K562 (cell line): Measurements from ENCODE around the gene LIN9. TPM values are rescaled to one million over a fixed set of nuclear protein-coding genes. Genes with fewer than 3 reads are reported as not detected.
"Not testable (repeated sequence)": the region's sequence is repeated elsewhere in the genome, so short reads cannot be mapped to it uniquely, and the experiment has no call there.

Experiments
- ATAC-seq: fragments of 200-7000 bp; cut with Tn5 transposase; 3 replicates; pipeline ENCODE4 v1.9.1; 2020; ENCODE audit warnings: moderate library complexity
- BruUV-seq: library from RNA; stranded (reverse); fragments of 400-500 nt; replicated peaks from 2 replicates; lab custom pipeline; 2021; lab: Mats Ljungman, UMichigan
- CTCF ChIA-PET: fragments of 300-600 bp; formaldehyde crosslinking; extraction: SDS; loops from one replicate; lab custom pipeline; 2021; ENCODE audit warnings: low intra/inter-chr PET ratio; lab: Yijun Ruan, JAX
- POLR2A ChIA-PET: fragments of 300-600, 350-650 bp; sonication (Branson Sonifier 250); formaldehyde crosslinking; extraction: SDS; loops from one replicate; lab custom pipeline; 2021; ENCODE audit warnings: antibody characterized with exemption, inconsistent platforms; lab: Yijun Ruan, JAX
- DNase-seq, 4 experiments: peaks; one replicate each; pipeline versions ENCODE4 v3.0.0 to v3.0.0-alpha.2; 2011 to 2018; ENCODE audit warnings: low spot score in 3 of 4, mixed read lengths in 3 of 4; ENCODE audit errors: extremely low read depth in 1 of 4
- FAIRE-seq: peaks from 2 replicates; lab custom pipeline; 2011; peaks lifted over from hg19 to GRCh38; lab: Jason Lieb, UNC
- H2AFZ ChIP-seq: 2 replicates; pipeline ENCODE4 v1.6.0; 2011; ENCODE audit warnings: low read depth, low read length, control low read depth, inconsistent platforms
- H3K27ac ChIP-seq: fragments of 200-600 bp; 3 replicates; pipeline ENCODE4 v1.8.0; 2011; ENCODE audit warnings: low read depth, mild to moderate bottlenecking, control low read depth, inconsistent platforms, low read length, moderate library complexity, mixed read lengths; ENCODE audit errors: extremely low read depth
- H3K27me3 ChIP-seq, 2 experiments: fragments of 300-600 bp in 1 of 2; 2 replicates in 1 of 2; 3 replicates in 1 of 2; pipeline versions ENCODE4 v1.6.0 to v1.8.0; 2011; ENCODE audit warnings: inconsistent platforms in 2 of 2, low read length in 2 of 2, mild to moderate bottlenecking in 1 of 2, mixed read lengths in 1 of 2, moderate library complexity in 1 of 2; ENCODE audit not compliant: control insufficient read depth in 2 of 2, insufficient read depth in 2 of 2
- H3K36me3 ChIP-seq: fragments of 300-600 bp; 3 replicates; pipeline ENCODE4 v1.8.0; 2011; ENCODE audit warnings: mild to moderate bottlenecking, low read length, inconsistent platforms; ENCODE audit not compliant: control insufficient read depth, insufficient read depth
- H3K4me1 ChIP-seq, 2 experiments: fragments of 200-600 bp in 1 of 2; replicated peaks in 1 of 2; 2 replicates in 1 of 2; 3 replicates in 1 of 2; pipeline versions ENCODE4 v1.5.1 to v1.8.0; 2011; ENCODE audit warnings: inconsistent platforms in 2 of 2, low read length in 2 of 2, mild to moderate bottlenecking in 1 of 2, mixed read lengths in 1 of 2, moderate library complexity in 1 of 2; ENCODE audit not compliant: control insufficient read depth in 2 of 2, insufficient read depth in 2 of 2
- H3K4me2 ChIP-seq: 2 replicates; pipeline ENCODE4 v1.6.1; 2011; ENCODE audit warnings: low read length, control low read depth, inconsistent platforms, mixed read lengths; ENCODE audit not compliant: insufficient read depth
- H3K4me3 ChIP-seq: fragments of 200-600 bp; sonication (generic), shearing (Covaris generic); 2 replicates; pipeline ENCODE4 v1.5.1; 2016; ENCODE audit warnings: control low read depth, inconsistent platforms
- H3K79me2 ChIP-seq: fragments of 200-600 bp; 3 replicates; pipeline ENCODE4 v1.8.0; 2011; ENCODE audit warnings: low read length, inconsistent platforms; ENCODE audit not compliant: control insufficient read depth, insufficient read depth
- H3K9ac ChIP-seq, 2 experiments: 2 replicates each; pipeline versions ENCODE4 v1.6.0 to v1.6.1; 2011; ENCODE audit warnings: low read depth in 2 of 2, low read length in 2 of 2, control low read depth in 1 of 2, inconsistent platforms in 1 of 2, mild to moderate bottlenecking in 1 of 2, mixed read lengths in 1 of 2; ENCODE audit not compliant: insufficient read depth in 1 of 2
- H3K9me1 ChIP-seq: one replicate; pipeline ENCODE4 v1.6.0; 2011; ENCODE audit warnings: inconsistent platforms, mild to moderate bottlenecking, low read length, moderate library complexity; ENCODE audit not compliant: control insufficient read depth, insufficient read depth
- H3K9me3 ChIP-seq: replicated peaks from 2 replicates; pipeline ENCODE4 v1.5.1; 2011; ENCODE audit warnings: low read depth, low read length, inconsistent platforms; ENCODE audit not compliant: control insufficient read depth, insufficient read depth
- H4K20me1 ChIP-seq: replicated peaks from 2 replicates; pipeline ENCODE4 v1.6.1; 2011; ENCODE audit warnings: low read length, inconsistent platforms, mixed read lengths; ENCODE audit not compliant: control insufficient read depth, insufficient read depth
- CBX3 ChIP-seq, 2 experiments: IDR thresholded peaks; 1 replicate in 1 of 2; 2 replicates in 1 of 2; pipeline ENCODE4 v1.6.1; 2012; ENCODE audit warnings: inconsistent platforms in 2 of 2, low read length in 2 of 2, borderline replicate concordance in 1 of 2, control low read depth in 1 of 2
- CEBPZ ChIP-seq: fragments of 150-350 bp; IDR thresholded peaks from 2 replicates; pipeline ENCODE4 v1.6.1; 2014; ENCODE audit warnings: low read depth, mild to moderate bottlenecking, low read length, borderline replicate concordance
- TRIM24 ChIP-seq, 2 experiments: fragments of 450-650 bp; IDR thresholded peaks; 2 replicates each; pipeline ENCODE4 v1.6.1; 2016
- TRIM28 ChIP-seq: fragments of 450-650 bp; IDR thresholded peaks from 2 replicates; pipeline ENCODE4 v1.6.1; 2017
- ZFP36 ChIP-seq: fragments of 150-350 bp; IDR thresholded peaks from 2 replicates; pipeline ENCODE4 v1.6.1; 2018; ENCODE audit warnings: low read length, low read depth; ENCODE audit not compliant: partially characterized antibody
- ZNF280A ChIP-seq: fragments of 450-650 bp; IDR thresholded peaks from 2 replicates; pipeline ENCODE4 v1.6.1; 2018; ENCODE audit warnings: mild to moderate bottlenecking, low read depth; ENCODE audit not compliant: partially characterized antibody
- ZNF431 ChIP-seq: sonication (generic); formaldehyde crosslinking; IDR thresholded peaks from 2 replicates; pipeline ENCODE4 v1.8.0; 2022; ENCODE audit warnings: mild to moderate bottlenecking, missing genetic modification reagents
- WGBS: fragments of 100-300 bp; shearing (Covaris generic); methylation state at CpG from one replicate; pipeline ENCODE4 v1.1.6; 2016; ENCODE audit warnings: low coverage, mixed read lengths; ENCODE audit not compliant: insufficient coverage; ENCODE audit errors: missing lambda C conversion rate; 5-methylcytosine and 5-hydroxymethylcytosine counted together
- in situ Hi-C: fragments of 300-500 bp; cut with MboI; formaldehyde crosslinking; loops from 4 replicates; pipeline ENCODE4 v1.15.0; 2018; ENCODE audit warnings: inconsistent platforms, mixed read lengths
- intact Hi-C: fragments of 100-400 bp; cut with micrococcal nuclease; formaldehyde crosslinking; loops from 2 replicates; pipeline ENCODE4 v1.14.2; 2022
- polyA plus RNA-seq, 8 experiments: library from polyadenylated mRNA; depleted of rRNA in 4 of 8; stranded (reverse) in 5 of 8; unstranded in 3 of 8; fragments of >200 nt; fragmentation: Nextera tagmentation in 2 of 8; fragmentation: Illumina TruSeq in 1 of 8; extraction: Ambion mirVana in 2 of 8; extraction: Trizol in 1 of 8; gene quantifications; 2 replicates each; pipeline versions ENCODE4 v1.2.1 to v1.2.3, GENCODE V29; 2011 to 2014; ENCODE audit warnings: inconsistent platforms in 1 of 8, missing spikeins in 1 of 8
- total RNA-seq, 7 experiments: library from RNA; depleted of rRNA in 6 of 7; stranded (reverse); fragments of >200 nt in 6 of 7; fragmentation: Illumina TruSeq in 2 of 7; extraction: Trizol in 2 of 7; gene quantifications; 2 replicates each; pipeline versions ENCODE4 v1.2.1 to v1.2.3, GENCODE V29; 2011 to 2021; ENCODE audit warnings: low replicate concordance in 1 of 7

LIN9 gene
- total and polyA plus RNA-seq, 9 of the 15 experiments (the other 6 are each of a cell fraction or from before 2014, with no cell fraction given): 18.8 to 33.0 (median 25.5) TPM

DNA sequence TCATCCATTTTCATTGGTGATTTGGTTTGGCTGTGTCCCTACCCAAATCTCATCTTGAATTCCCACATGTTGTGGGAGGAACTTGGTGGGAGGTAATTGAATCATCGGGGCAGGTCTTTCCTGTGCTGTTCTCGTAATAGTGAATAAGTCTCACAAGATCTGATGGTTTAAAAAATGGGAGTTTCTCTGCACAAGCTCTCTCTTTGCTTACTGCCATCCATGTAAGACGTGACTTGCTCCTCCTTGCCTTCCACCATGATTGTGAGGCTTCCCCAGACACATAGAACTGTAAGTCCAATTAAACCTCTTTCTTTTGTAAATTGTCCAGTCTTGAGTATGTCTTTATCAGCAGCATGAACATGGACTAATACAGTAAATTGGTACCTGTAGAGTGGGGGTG, 31.1 kb upstream of the LIN9 start:
- 5% methylated on average over 3 of the region's 3 CpGs for WGBS
- H3K79me2 ChIP-seq, DNase-seq, H3K36me3 ChIP-seq, intact Hi-C loops, H2AFZ ChIP-seq, H4K20me1 ChIP-seq, BruUV-seq, H3K4me1 ChIP-seq, H3K4me3 ChIP-seq, in situ Hi-C loops, H3K9me1 ChIP-seq, CTCF ChIA-PET, H3K27me3 ChIP-seq, H3K27ac ChIP-seq, H3K9ac ChIP-seq, H3K4me2 ChIP-seq, FAIRE-seq, ATAC-seq: not testable (repeated sequence)
- POLR2A ChIA-PET: interaction anchor here (0.6 kb wide), 1 partner anchor 133 kb away, joined by 3 read pairs; no protein-coding TSS in a partner anchor
- TF ChIP-seq ZNF280A (peak; percentile 48), TRIM28 (0 out of 2 replicates have a peak, but pooled peaks have one; percentile 22), TRIM24 (IDR thresholded peaks at IDR 0.05) (0 out of 4 replicates have a peak, but pooled peaks of 1 of the 2 experiments have one; percentile 18), CEBPZ (0 out of 2 replicates have a peak, but pooled peaks have one; percentile 41), CBX3 (IDR thresholded peaks at IDR 0.05; ENCODE audit: borderline replicate concordance in 1 of 2, low read length in 2 of 2) (peak in 1 of 2 experiments; percentile 43; a peak in 1 of 3 replicates), ZFP36 (peak; percentile 25), ZNF431 (CRISPR knock-in tag) (peak; percentile 99)
- H3K9me3 ChIP-seq: peaks cover 11% of the 10 kb centered on the region
